Endothelial cell of umbilical vein (primary cell): ENCODE data around the gene AIMP1. TPM values are rescaled to one million over a fixed set of nuclear protein-coding genes. Genes with fewer than 3 reads are reported as not detected.

Experiments used
- BruUV-seq: library from RNA; stranded (reverse); fragments of 400-500 nt; replicated peaks from 2 replicates; lab custom pipeline; 2021; lab: Mats Ljungman, UMichigan
- CTCF ChIA-PET: fragments of 300-600, 350-600 bp; sonication (Branson Sonifier 250); formaldehyde crosslinking; loops from one replicate; lab custom pipeline; 2021; ENCODE audit warnings: antibody characterized with exemption, inconsistent platforms; lab: Charles Lee
- POLR2A ChIA-PET: fragments of 300-600, 350-600 bp; sonication (Branson Sonifier 250); formaldehyde crosslinking; loops from one replicate; lab custom pipeline; 2021; ENCODE audit warnings: antibody characterized with exemption, inconsistent platforms; lab: Charles Lee
- DNase-seq: peaks from one replicate; pipeline ENCODE4 v3.0.0-alpha.2; 2011; ENCODE audit warnings: low read depth, low spot score
- FAIRE-seq: peaks from 2 replicates; lab custom pipeline; 2011; peaks lifted over from hg19 to GRCh38; lab: Jason Lieb, UNC
- H2AFZ ChIP-seq: 2 replicates; pipeline ENCODE4 v1.6.0; 2012; ENCODE audit warnings: low read depth, low read length, control low read depth, inconsistent platforms
- H3K27ac ChIP-seq: 2 replicates; pipeline ENCODE4 v1.5.1; 2011; ENCODE audit warnings: low read depth, mild to moderate bottlenecking, control low read depth, low read length, moderate library complexity; ENCODE audit not compliant: insufficient read depth
- H3K27me3 ChIP-seq, 2 experiments: 2 replicates each; pipeline versions ENCODE4 v1.6.0 to v1.6.1; 2011; ENCODE audit warnings: low read length in 2 of 2, mixed read lengths in 1 of 2; ENCODE audit not compliant: control insufficient read depth in 2 of 2, insufficient read depth in 2 of 2
- H3K36me3 ChIP-seq, 2 experiments: 2 replicates in 1 of 2; 3 replicates in 1 of 2; pipeline ENCODE4 v1.5.1; 2011; ENCODE audit warnings: low read length in 2 of 2, mild to moderate bottlenecking in 1 of 2, moderate library complexity in 1 of 2; ENCODE audit not compliant: control insufficient read depth in 2 of 2, insufficient read depth in 2 of 2; ENCODE audit errors: extremely low read depth in 1 of 2
- H3K4me1 ChIP-seq: 3 replicates; pipeline ENCODE4 v1.5.1; 2011; ENCODE audit warnings: mild to moderate bottlenecking, low read length; ENCODE audit not compliant: control insufficient read depth, insufficient read depth; ENCODE audit errors: extremely low read depth
- H3K4me2 ChIP-seq: 2 replicates; pipeline ENCODE4 v1.6.1; 2011; ENCODE audit warnings: low read length, control low read depth, mixed read lengths; ENCODE audit not compliant: insufficient read depth
- H3K4me3 ChIP-seq, 3 experiments: fragments of 200-600 bp in 1 of 3; sonication (generic), shearing (Covaris generic) in 1 of 3; replicated peaks in 1 of 3; 2 replicates each; pipeline ENCODE4 v1.5.1; 2011 to 2016; ENCODE audit warnings: control low read depth in 3 of 3, low read length in 3 of 3, mild to moderate bottlenecking in 2 of 3, inconsistent platforms in 1 of 3, low read depth in 1 of 3, moderate library complexity in 1 of 3; ENCODE audit not compliant: insufficient read depth in 1 of 3
- H3K79me2 ChIP-seq: 2 replicates; pipeline ENCODE4 v1.6.0; 2012; ENCODE audit warnings: low read length, inconsistent platforms; ENCODE audit not compliant: control insufficient read depth, insufficient read depth
- H3K9ac ChIP-seq: replicated peaks from 2 replicates; pipeline ENCODE3; 2011; ENCODE audit warnings: low read length, control low read depth; ENCODE audit not compliant: insufficient read depth; ENCODE audit errors: extremely low read depth
- H3K9me1 ChIP-seq: replicated peaks from 3 replicates; pipeline ENCODE4 v1.6.0; 2011; ENCODE audit warnings: mild to moderate bottlenecking, low read length; ENCODE audit not compliant: control insufficient read depth, insufficient read depth; ENCODE audit errors: extremely low read depth
- H3K9me3 ChIP-seq: replicated peaks from 2 replicates; pipeline ENCODE4 v1.5.1; 2012; ENCODE audit warnings: low read length, inconsistent platforms; ENCODE audit not compliant: control insufficient read depth, insufficient read depth
- H4K20me1 ChIP-seq: replicated peaks from 2 replicates; pipeline ENCODE3; 2011; ENCODE audit warnings: mild to moderate bottlenecking, low read length; ENCODE audit not compliant: control insufficient read depth, insufficient read depth; ENCODE audit errors: extremely low read depth
- EZH2 ChIP-seq: IDR thresholded peaks from 2 replicates; pipeline ENCODE4 v1.6.1; 2012; ENCODE audit warnings: borderline replicate concordance, low read depth, mild to moderate bottlenecking, moderate library complexity, low read length, inconsistent platforms; ENCODE audit not compliant: severe bottlenecking
- FOS ChIP-seq: IDR thresholded peaks from 2 replicates; pipeline ENCODE4 v1.6.1; 2011; ENCODE audit warnings: mild to moderate bottlenecking, low read length, moderate library complexity, borderline replicate concordance; ENCODE audit not compliant: insufficient read depth
- GATA2 ChIP-seq: IDR thresholded peaks from 2 replicates; pipeline ENCODE4 v1.7.0; 2011; ENCODE audit warnings: low read depth, mild to moderate bottlenecking, moderate library complexity, mixed read lengths, low read length; ENCODE audit not compliant: insufficient read length, insufficient read depth
- JUN ChIP-seq: IDR thresholded peaks from 2 replicates; pipeline ENCODE4 v1.6.1; 2011; ENCODE audit warnings: borderline replicate concordance, low read depth; ENCODE audit not compliant: insufficient read length, insufficient read depth
- MYC ChIP-seq: IDR thresholded peaks from one replicate; pipeline ENCODE4 v1.6.1; 2011; ENCODE audit warnings: mild to moderate bottlenecking, low read depth, low read length
- POLR2A ChIP-seq: IDR thresholded peaks from 2 replicates; pipeline ENCODE4 v1.6.1; 2012; ENCODE audit warnings: low read depth, mild to moderate bottlenecking, control low read depth, low read length
- POLR2AphosphoS5 ChIP-seq: IDR thresholded peaks from 2 replicates; pipeline ENCODE4 v1.6.1; 2012; ENCODE audit warnings: low read depth, mild to moderate bottlenecking, control low read depth, low read length, moderate library complexity; ENCODE audit not compliant: insufficient read depth
- dilution Hi-C: fragments of 300-500 bp; cut with MboI; formaldehyde crosslinking; loops from one replicate; pipeline ENCODE4 v1.15.0; 2019; ENCODE audit warnings: low sequenced_read_pairs; ENCODE audit not compliant: extremely low pct_ligation_motif_present
- intact Hi-C: fragments of 100-400 bp; cut with micrococcal nuclease; formaldehyde crosslinking; loops from one replicate; pipeline ENCODE4 v1.10.0; 2022
- polyA plus RNA-seq, 4 experiments: library from polyadenylated mRNA; depleted of rRNA in 3 of 4; stranded (reverse) in 3 of 4; unstranded in 1 of 4; fragments of >200 nt; gene quantifications; 2 replicates each; pipeline versions ENCODE4 v1.2.1 to v1.2.3, GENCODE V29; 2011 to 2012; ENCODE audit warnings: missing spikeins in 1 of 4
- total RNA-seq: library from RNA; stranded (reverse); gene quantifications from 2 replicates; pipeline ENCODE4 v1.2.3, GENCODE V29; 2021
- TF ChIP-seq, protein P1 (sequence below), 2 donors: IDR thresholded peaks; 1 replicate in 1 of 2; 2 replicates in 1 of 2; pipeline ENCODE4 v1.5.1; 2011; ENCODE audit warnings: low read length in 2 of 2, mild to moderate bottlenecking in 2 of 2, moderate library complexity in 2 of 2, control low read depth in 1 of 2, inconsistent platforms in 1 of 2, low read depth in 1 of 2; ENCODE audit not compliant: insufficient read depth in 1 of 2; ENCODE audit errors: extremely low read depth in 1 of 2
- TF ChIP-seq, protein P2 (sequence below): IDR thresholded peaks from 2 replicates; pipeline ENCODE4 v1.6.1; 2011; ENCODE audit not compliant: insufficient read depth, insufficient read length

AIMP1 gene
- total and polyA plus RNA-seq, 2 donors (not counting 3 experiments of a cell fraction or from before 2014, with no cell fraction given), result 6.4 to 42.4 TPM

- DNase-seq (no peak), FAIRE-seq (no peak)
- dilution Hi-C loops, result no loop called here
- intact Hi-C loops, result no loop called here
- BruUV-seq, result no TSS peak
- H3K36me3 ChIP-seq, result no peaks in the 10 kb centered on the region
- POLR2A ChIA-PET, result no interaction called here
- no peak overlapping the region for H3K9ac ChIP-seq
- H2AFZ ChIP-seq, result no peak overlapping the region
- no peaks in the 10 kb centered on the region for H3K9me1 ChIP-seq
- no peak for TF ChIP-seq EZH2
- TF ChIP-seq FOS, result no peak
- no peak for TF ChIP-seq JUN
- TF ChIP-seq, protein P1, sequence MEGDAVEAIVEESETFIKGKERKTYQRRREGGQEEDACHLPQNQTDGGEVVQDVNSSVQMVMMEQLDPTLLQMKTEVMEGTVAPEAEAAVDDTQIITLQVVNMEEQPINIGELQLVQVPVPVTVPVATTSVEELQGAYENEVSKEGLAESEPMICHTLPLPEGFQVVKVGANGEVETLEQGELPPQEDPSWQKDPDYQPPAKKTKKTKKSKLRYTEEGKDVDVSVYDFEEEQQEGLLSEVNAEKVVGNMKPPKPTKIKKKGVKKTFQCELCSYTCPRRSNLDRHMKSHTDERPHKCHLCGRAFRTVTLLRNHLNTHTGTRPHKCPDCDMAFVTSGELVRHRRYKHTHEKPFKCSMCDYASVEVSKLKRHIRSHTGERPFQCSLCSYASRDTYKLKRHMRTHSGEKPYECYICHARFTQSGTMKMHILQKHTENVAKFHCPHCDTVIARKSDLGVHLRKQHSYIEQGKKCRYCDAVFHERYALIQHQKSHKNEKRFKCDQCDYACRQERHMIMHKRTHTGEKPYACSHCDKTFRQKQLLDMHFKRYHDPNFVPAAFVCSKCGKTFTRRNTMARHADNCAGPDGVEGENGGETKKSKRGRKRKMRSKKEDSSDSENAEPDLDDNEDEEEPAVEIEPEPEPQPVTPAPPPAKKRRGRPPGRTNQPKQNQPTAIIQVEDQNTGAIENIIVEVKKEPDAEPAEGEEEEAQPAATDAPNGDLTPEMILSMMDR (IDR thresholded peaks at IDR 0.05; ENCODE audit: extremely low read depth in 1 of 2, insufficient read depth in 1 of 2, low read depth in 1 of 2, low read length in 2 of 2), result no peak
- TF ChIP-seq GATA2, result no peak
- no peak for TF ChIP-seq POLR2AphosphoS5
- TF ChIP-seq, protein P2, sequence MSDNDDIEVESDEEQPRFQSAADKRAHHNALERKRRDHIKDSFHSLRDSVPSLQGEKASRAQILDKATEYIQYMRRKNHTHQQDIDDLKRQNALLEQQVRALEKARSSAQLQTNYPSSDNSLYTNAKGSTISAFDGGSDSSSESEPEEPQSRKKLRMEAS, result no peak
- no peak for TF ChIP-seq MYC
- TF ChIP-seq POLR2A, result no peak
- H3K4me1 ChIP-seq, result no peaks in the 10 kb centered on the region
- no peak overlapping the region for H3K4me2 ChIP-seq
- H3K27ac ChIP-seq, result no peak overlapping the region
- H3K4me3 ChIP-seq, result no peak overlapping the region
- H3K79me2 ChIP-seq, result no peaks in the 10 kb centered on the region
- H3K9me3 ChIP-seq, result no peaks in the 10 kb centered on the region
- CTCF ChIA-PET, result interaction anchor here (1.2 to 2.8 kb wide), 3 partner anchors 10 to 423 kb away, joined by 4 to 13 read pairs (median 4); no protein-coding TSS in a partner anchor
- H4K20me1 ChIP-seq, result no peaks in the 10 kb centered on the region
- H3K27me3 ChIP-seq, result no peaks in the 10 kb centered on the region
These were observed 63.8 kb downstream of the AIMP1 start for GRCh38 chr4:106380179-106380578.
